Activated T-helper 9 cell treated with anti-CD3 and anti-CD28 coated beads, Interleukin-2, amount 50 U/mL, for 16 hours (primary cell): ENCODE data around the gene ERG28.

Source experiments
- DNase-seq: peaks from one replicate; pipeline ENCODE4 v3.0.0-alpha.2; 2020; ENCODE audit warnings: low read depth

Gene ERG28

GRCh38 chr14:75658957-75659356, 1.7 kb downstream of the ERG28 start:
- DNase-seq = no peak

- no peak for DNase-seq
These were observed 3.3 kb downstream of the ERG28 start for GRCh38 chr14:75657331-75657730.

- DNase-seq = no peak
These were observed 5.4 kb downstream of the ERG28 start for GRCh38 chr14:75655235-75655634.

GRCh38 chr14:75654127-75654732, 6.4 kb downstream of the ERG28 start:
- peak; percentile 74 for DNase-seq

- DNase-seq = no peak
These were observed 7.1 kb downstream of the ERG28 start for GRCh38 chr14:75653563-75653962.

- no peak for DNase-seq
These were observed 10.2 kb downstream of the ERG28 start for GRCh38 chr14:75650253-75651058.

GRCh38 chr14:75649773-75650172, 10.9 kb downstream of the ERG28 start:
- DNase-seq = no peak

GRCh38 chr14:75649337-75649736, 11.3 kb downstream of the ERG28 start:
- DNase-seq = no peak

- DNase-seq = no peak
These were observed 12.4 kb downstream of the ERG28 start for GRCh38 chr14:75648066-75648838.

GRCh38 chr14:75647640-75648039, 13.0 kb downstream of the ERG28 start:
- DNase-seq = no peak

- DNase-seq = no peak
These were observed 13.9 kb downstream of the ERG28 start for GRCh38 chr14:75646762-75647161.

GRCh38 chr14:75645056-75645455, 15.6 kb downstream of the ERG28 start:
- no peak for DNase-seq

GRCh38 chr14:75643985-75644384, 16.7 kb downstream of the ERG28 start:
- no peak for DNase-seq

- DNase-seq = no peak
These were observed 19.8 kb downstream of the ERG28 start for GRCh38 chr14:75640876-75641275.

GRCh38 chr14:75636100-75636692, 24.5 kb downstream of the ERG28 start:
- no peak for DNase-seq

GRCh38 chr14:75634848-75635247, 25.8 kb downstream of the ERG28 start:
- no peak for DNase-seq

GRCh38 chr14:75631453-75631831, 29.2 kb downstream of the ERG28 start:
- no peak for DNase-seq

GRCh38 chr14:75630695-75631452, 29.8 kb downstream of the ERG28 start:
- DNase-seq = no peak

- DNase-seq = no peak
These were observed 31.9 kb downstream of the ERG28 start for GRCh38 chr14:75628816-75629215.

GRCh38 chr14:75627406-75627805, 33.3 kb downstream of the ERG28 start:
- no peak for DNase-seq

- DNase-seq = no peak
These were observed 33.8 kb downstream of the ERG28 start for GRCh38 chr14:75626863-75627262.

- no peak for DNase-seq
These were observed 34.3 kb downstream of the ERG28 start for GRCh38 chr14:75626396-75626795.
